Measurements from ENCODE around the gene LGR4.
"Not testable (repeated sequence)": the region's sequence is repeated elsewhere in the genome, so short reads cannot be mapped to it uniquely, and the experiment has no call there.

Gene LGR4

DNA sequence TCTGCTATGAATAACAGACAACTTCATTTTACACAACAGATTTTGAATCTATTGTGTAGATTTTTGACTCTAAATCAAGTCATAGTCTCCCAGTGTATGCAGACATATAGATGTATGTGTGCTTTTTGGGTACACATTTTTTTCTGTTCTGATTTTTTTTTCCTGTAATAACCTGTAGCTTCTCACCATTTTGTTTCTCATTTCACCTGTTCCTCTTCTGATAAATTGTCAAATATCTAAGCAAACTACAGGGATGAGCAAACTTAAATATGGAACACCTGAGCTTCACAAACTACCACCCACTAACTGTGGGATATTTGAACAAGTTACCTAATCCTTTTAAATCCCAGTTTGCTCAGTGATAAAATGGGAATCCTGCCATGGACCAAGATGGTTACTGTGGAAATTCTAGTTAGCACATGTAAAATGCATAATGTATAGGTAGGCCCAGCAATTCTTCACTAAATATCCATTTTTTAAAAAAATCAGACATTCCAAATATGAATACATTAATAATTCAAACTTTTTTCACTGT lies 15.7 kb downstream of the LGR4 start:
- Histone ChIP-seq H3K9me3 (ENCODE audit: insufficient read depth, low read length) (no peaks in the 10 kb centered on the region), H3K4me3 (ENCODE audit: insufficient read length, low read depth) (no peak overlapping the region), H3K36me3 (ENCODE audit: insufficient read depth, insufficient read length, low read length) (no peaks in the 10 kb centered on the region), H3K27me3 (ENCODE audit: insufficient read depth, insufficient read length) (no peaks in the 10 kb centered on the region), H3K9ac (ENCODE audit: insufficient read length, low read depth) (no peak overlapping the region), H3K4me1 (ENCODE audit: insufficient read depth, insufficient read length) (no peaks in the 10 kb centered on the region)
- DNase-seq (ENCODE audit: low read depth, low spot score): no peak
- TF ChIP-seq YY1 (IDR thresholded peaks at IDR 0.05; ENCODE audit: insufficient read depth, insufficient read length): no peak
- TF ChIP-seq SUZ12 (IDR thresholded peaks at IDR 0.05; ENCODE audit: extremely low read depth, insufficient read depth, insufficient read length): no peak
- no peak for TF ChIP-seq ZNF274 (IDR thresholded peaks at IDR 0.05; ENCODE audit: low read depth, low read length)

DNA sequence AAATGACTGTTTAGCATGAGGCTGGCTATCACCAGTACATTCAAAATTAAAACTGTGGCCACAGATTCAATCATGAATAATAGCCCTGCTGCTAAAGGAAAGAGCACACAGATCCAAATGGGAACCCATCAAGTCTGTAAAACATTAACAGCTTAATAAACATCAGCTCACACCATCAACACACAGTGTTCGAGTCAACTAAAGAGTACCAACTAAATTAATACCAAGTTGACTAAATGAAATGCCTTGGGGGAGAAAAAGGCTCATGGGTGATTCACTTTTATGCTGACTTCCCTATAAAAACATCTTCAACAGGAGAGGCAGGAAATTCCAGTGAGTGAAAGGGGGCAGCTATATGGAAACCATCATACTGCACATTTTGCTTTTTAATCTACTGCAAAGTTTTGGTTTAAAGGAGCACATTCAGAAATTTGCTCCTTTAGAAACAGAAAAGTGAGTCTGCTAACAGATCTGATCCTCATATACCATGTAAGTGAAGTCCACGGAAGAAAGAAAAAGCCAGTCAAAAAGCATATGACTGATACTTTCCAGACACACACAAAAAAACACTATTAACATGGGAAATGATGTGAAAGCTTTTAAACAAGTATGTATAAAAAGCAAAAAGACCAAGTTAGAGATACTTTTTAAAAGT lies 16.3 kb downstream of the LGR4 start:
- no peak for DNase-seq (ENCODE audit: low read depth, low spot score)
- no peaks in the 10 kb centered on the region for H3K27me3 ChIP-seq (ENCODE audit: insufficient read depth, insufficient read length)
- TF ChIP-seq ZNF274 (IDR thresholded peaks at IDR 0.05; ENCODE audit: low read depth, low read length) (no peak), YY1 (IDR thresholded peaks at IDR 0.05; ENCODE audit: insufficient read depth, insufficient read length) (no peak), SUZ12 (IDR thresholded peaks at IDR 0.05; ENCODE audit: extremely low read depth, insufficient read depth, insufficient read length) (no peak)
- H3K4me3 ChIP-seq (ENCODE audit: insufficient read length, low read depth): no peak overlapping the region
- H3K9me3 ChIP-seq (ENCODE audit: insufficient read depth, low read length): no peaks in the 10 kb centered on the region
- H3K36me3 ChIP-seq (ENCODE audit: insufficient read depth, insufficient read length, low read length): no peaks in the 10 kb centered on the region
- H3K4me1 ChIP-seq (ENCODE audit: insufficient read depth, insufficient read length): no peaks in the 10 kb centered on the region
- no peak overlapping the region for H3K9ac ChIP-seq (ENCODE audit: insufficient read length, low read depth)

DNA sequence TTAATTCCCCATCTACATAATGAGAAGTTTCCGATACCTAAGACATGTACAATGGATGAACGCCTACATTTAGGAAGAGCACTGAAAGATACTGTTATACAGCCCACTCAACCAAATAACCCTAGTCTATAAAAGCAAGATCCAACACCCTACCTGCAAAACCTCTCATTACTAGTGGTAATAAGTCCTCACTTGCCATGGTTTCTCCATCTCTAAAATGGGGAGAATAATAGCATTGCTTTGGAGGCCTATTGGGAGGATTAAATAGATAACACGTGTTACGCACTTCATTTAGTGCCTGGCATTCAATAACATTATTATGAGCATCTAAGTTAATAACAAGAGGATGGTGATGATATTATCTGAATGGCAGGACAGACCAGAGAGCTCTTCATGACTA lies 16.9 kb downstream of the LGR4 start:
- H3K9me3 ChIP-seq (ENCODE audit: insufficient read depth, low read length): no peaks in the 10 kb centered on the region
- DNase-seq (ENCODE audit: low read depth, low spot score): no peak
- H3K27me3 ChIP-seq (ENCODE audit: insufficient read depth, insufficient read length): no peaks in the 10 kb centered on the region
- no peak overlapping the region for H3K4me3 ChIP-seq (ENCODE audit: insufficient read length, low read depth)
- no peaks in the 10 kb centered on the region for H3K4me1 ChIP-seq (ENCODE audit: insufficient read depth, insufficient read length)
- H3K36me3 ChIP-seq (ENCODE audit: insufficient read depth, insufficient read length, low read length): no peaks in the 10 kb centered on the region
- TF ChIP-seq SUZ12 (IDR thresholded peaks at IDR 0.05; ENCODE audit: extremely low read depth, insufficient read depth, insufficient read length) (no peak), YY1 (IDR thresholded peaks at IDR 0.05; ENCODE audit: insufficient read depth, insufficient read length) (no peak), ZNF274 (IDR thresholded peaks at IDR 0.05; ENCODE audit: low read depth, low read length) (no peak)
- no peak overlapping the region for H3K9ac ChIP-seq (ENCODE audit: insufficient read length, low read depth)

DNA sequence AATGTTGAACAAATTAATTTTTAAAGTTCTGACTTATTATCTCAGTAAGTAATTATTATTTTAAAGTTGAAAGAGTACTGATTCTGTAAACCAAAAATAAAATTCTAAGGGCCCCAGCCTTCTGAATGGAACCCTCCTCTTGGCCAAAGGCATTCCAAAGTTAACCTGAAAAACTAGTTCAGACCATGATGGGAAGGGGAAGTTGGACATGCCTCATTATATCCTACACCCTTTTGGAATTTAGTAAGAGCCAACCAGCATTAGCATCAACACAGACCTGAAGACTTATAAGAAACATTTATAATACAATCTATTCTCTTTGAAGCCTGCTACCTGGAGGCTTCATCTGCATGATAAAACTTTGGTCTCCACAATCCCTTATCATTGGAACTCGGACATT lies 18.9 kb downstream of the LGR4 start:
- Histone ChIP-seq H3K9ac (ENCODE audit: insufficient read length, low read depth) (no peak overlapping the region), H3K9me3 (ENCODE audit: insufficient read depth, low read length) (no peaks in the 10 kb centered on the region), H3K4me3 (ENCODE audit: insufficient read length, low read depth) (no peak overlapping the region), H3K27me3 (ENCODE audit: insufficient read depth, insufficient read length) (no peaks in the 10 kb centered on the region), H3K36me3 (ENCODE audit: insufficient read depth, insufficient read length, low read length) (no peaks in the 10 kb centered on the region), H3K4me1 (ENCODE audit: insufficient read depth, insufficient read length) (no peaks in the 10 kb centered on the region)
- TF ChIP-seq SUZ12 (IDR thresholded peaks at IDR 0.05; ENCODE audit: extremely low read depth, insufficient read depth, insufficient read length) (no peak), ZNF274 (IDR thresholded peaks at IDR 0.05; ENCODE audit: low read depth, low read length) (no peak), YY1 (IDR thresholded peaks at IDR 0.05; ENCODE audit: insufficient read depth, insufficient read length) (no peak)
- DNase-seq (ENCODE audit: low read depth, low spot score): no peak

DNA sequence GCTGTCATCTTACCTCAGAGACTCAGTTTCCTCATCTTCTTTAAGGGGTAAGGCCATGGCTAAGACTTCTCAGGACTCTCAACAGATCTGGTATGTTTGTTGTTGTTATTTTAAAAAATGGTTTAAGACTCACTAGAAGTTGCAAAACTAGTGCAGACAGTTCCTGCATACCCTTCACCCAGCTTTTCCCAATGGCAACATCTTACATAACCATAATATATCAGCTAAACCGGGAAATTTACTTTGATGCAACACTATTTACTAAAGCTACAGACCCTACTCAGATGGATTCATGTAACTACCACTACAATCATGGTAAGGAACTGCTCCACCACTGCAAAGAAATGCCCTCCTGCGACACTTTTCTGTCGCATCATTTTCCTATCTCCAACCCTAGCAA lies 20.4 kb downstream of the LGR4 start:
- no peak for DNase-seq (ENCODE audit: low read depth, low spot score)
- Histone ChIP-seq H3K9me3 (ENCODE audit: insufficient read depth, low read length) (no peaks in the 10 kb centered on the region), H3K9ac (ENCODE audit: insufficient read length, low read depth) (no peak overlapping the region), H3K4me3 (ENCODE audit: insufficient read length, low read depth) (no peak overlapping the region), H3K4me1 (ENCODE audit: insufficient read depth, insufficient read length) (no peaks in the 10 kb centered on the region), H3K36me3 (ENCODE audit: insufficient read depth, insufficient read length, low read length) (no peaks in the 10 kb centered on the region), H3K27me3 (ENCODE audit: insufficient read depth, insufficient read length) (no peaks in the 10 kb centered on the region)
- TF ChIP-seq YY1 (IDR thresholded peaks at IDR 0.05; ENCODE audit: insufficient read depth, insufficient read length) (no peak), ZNF274 (IDR thresholded peaks at IDR 0.05; ENCODE audit: low read depth, low read length) (no peak), SUZ12 (IDR thresholded peaks at IDR 0.05; ENCODE audit: extremely low read depth, insufficient read depth, insufficient read length) (no peak)

DNA sequence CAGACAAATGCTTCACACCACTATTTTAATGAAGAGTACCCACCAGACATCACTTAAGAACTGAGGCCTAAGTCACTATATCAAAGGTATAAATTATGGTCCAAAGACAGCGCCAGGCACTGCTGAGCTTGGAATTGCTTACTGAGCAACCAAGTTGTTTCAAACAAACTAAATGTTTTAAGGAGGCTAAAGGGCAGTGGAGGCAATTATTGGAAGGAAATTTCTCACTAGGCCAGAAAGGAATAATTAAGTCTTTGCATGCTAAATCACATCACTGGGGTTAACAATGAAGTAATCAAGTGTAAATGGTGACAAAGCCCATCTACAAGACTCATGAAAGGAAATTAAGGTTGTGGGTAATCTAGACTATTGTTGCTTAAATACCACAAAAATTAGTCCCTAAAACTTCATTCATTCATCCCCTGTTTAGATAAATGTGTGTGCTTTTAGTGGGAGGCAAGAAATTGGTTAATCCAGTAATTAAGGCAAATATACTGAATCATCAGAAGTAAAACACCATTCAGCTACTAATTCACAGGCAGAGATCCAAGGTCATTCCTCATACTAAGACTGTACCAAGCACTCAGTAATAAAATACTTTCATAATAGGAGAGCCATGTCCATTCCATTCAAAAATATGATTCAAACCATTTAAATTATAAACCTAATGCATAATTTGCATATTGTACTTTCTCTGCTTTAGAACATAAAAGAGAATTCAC lies 21.2 kb downstream of the LGR4 start:
- TF ChIP-seq SUZ12 (IDR thresholded peaks at IDR 0.05; ENCODE audit: extremely low read depth, insufficient read depth, insufficient read length) (no peak), ZNF274 (IDR thresholded peaks at IDR 0.05; ENCODE audit: low read depth, low read length) (no peak), YY1 (IDR thresholded peaks at IDR 0.05; ENCODE audit: insufficient read depth, insufficient read length) (no peak)
- H3K27me3 ChIP-seq (ENCODE audit: insufficient read depth, insufficient read length): no peaks in the 10 kb centered on the region
- DNase-seq (ENCODE audit: low read depth, low spot score): no peak
- H3K4me1 ChIP-seq (ENCODE audit: insufficient read depth, insufficient read length): no peaks in the 10 kb centered on the region
- H3K9ac ChIP-seq (ENCODE audit: insufficient read length, low read depth): no peak overlapping the region
- no peaks in the 10 kb centered on the region for H3K9me3 ChIP-seq (ENCODE audit: insufficient read depth, low read length)
- no peaks in the 10 kb centered on the region for H3K36me3 ChIP-seq (ENCODE audit: insufficient read depth, insufficient read length, low read length)
- no peak overlapping the region for H3K4me3 ChIP-seq (ENCODE audit: insufficient read length, low read depth)

DNA sequence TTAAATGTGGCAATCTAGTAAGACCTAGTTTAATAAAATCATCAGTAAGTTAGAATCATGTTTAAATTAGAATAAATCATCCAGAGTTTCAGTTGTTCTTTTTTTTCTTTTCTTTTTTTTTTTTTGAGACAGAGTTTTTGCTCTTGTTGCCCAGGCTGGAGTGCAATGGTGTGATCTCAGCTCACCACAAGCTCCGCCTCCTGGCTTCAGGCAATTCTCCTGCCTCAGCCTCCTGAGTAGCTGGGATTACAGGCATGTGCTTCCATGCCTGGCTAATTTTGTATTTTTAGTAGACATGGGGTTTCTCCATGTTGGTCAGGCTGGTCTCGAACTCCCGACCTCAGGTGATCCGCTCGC lies 24.4 kb downstream of the LGR4 start:
- not testable (repeated sequence) for H3K9ac ChIP-seq (ENCODE audit: insufficient read length, low read depth); H3K9me3 ChIP-seq (ENCODE audit: insufficient read depth, low read length); H3K4me3 ChIP-seq (ENCODE audit: insufficient read length, low read depth)

More for the DNA sequence above, 24.4 kb downstream of the LGR4 start:
- not testable (repeated sequence) for H3K4me1 ChIP-seq (ENCODE audit: insufficient read depth, insufficient read length); DNase-seq (ENCODE audit: low read depth, low spot score); H3K36me3 ChIP-seq (ENCODE audit: insufficient read depth, insufficient read length, low read length); H3K27me3 ChIP-seq (ENCODE audit: insufficient read depth, insufficient read length)
